SH-SY5Y (cell line): Measurements from ENCODE around the gene PHLDB3.

Experiments used
- GATA2 ChIP-seq: IDR thresholded peaks from 2 replicates; pipeline ENCODE4 v1.6.1; 2011; ENCODE audit warnings: mild to moderate bottlenecking, low read depth, low read length
- GATA3 ChIP-seq: IDR thresholded peaks from 2 replicates; pipeline ENCODE4 v1.6.1; 2011; ENCODE audit warnings: low read depth, mild to moderate bottlenecking, low read length, moderate library complexity

Gene PHLDB3

DNA sequence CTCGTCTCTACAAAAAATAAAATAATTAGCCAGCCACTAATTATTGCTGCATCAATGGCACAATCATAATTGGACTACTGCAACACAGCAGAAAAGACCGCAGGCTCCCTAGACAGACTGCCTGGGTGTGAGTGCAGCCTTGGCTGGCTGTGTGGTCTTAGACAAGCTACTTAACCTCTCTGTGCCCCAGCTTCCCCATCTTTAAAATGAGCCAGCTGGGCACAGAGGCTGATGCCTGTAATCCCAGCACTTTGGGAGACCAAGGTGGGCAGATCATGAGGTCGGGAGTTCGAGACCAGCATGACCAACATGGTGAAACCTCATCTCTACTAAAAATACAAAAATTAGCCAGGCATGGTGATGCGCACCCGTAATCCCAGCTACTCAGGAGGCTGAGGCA lies 70.9 kb downstream of the PHLDB3 start:
- TF ChIP-seq GATA3 (no peak), GATA2 (no peak)

DNA sequence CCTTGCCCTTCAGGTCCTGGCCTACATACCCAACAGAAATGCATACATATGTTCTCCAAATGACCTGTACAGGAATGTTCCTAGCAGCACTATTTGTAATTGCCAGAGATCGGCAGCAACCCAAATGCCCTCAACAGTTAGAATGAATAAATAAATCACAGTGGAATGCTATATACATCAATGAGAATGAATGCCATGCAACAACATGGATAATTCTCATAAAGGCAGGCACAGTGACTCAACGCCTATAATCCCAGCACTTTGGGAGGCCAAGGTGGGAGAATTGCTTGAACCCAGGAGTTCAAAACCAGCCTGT lies 71.2 kb downstream of the PHLDB3 start:
- TF ChIP-seq GATA2: no peak
- no peak for TF ChIP-seq GATA3

DNA sequence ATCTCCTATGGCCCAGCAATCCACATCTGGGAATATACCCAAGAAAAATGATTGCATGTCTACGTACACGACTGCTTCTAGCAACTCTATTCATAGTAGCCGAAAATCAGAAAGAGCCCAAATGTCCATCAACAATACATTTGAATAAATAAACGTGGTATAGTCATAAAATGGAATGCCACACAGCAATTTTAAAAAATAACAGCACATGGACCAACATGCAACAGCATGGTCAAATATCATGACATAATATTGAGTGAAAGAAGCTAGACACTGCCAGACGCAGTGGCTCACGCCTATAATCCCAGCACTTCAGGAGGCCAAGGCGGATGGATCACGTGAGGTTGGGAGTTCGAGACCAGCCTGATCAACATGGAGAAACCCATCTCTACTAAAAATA lies 73.6 kb downstream of the PHLDB3 start:
- TF ChIP-seq GATA3 (no peak), GATA2 (no peak)

DNA sequence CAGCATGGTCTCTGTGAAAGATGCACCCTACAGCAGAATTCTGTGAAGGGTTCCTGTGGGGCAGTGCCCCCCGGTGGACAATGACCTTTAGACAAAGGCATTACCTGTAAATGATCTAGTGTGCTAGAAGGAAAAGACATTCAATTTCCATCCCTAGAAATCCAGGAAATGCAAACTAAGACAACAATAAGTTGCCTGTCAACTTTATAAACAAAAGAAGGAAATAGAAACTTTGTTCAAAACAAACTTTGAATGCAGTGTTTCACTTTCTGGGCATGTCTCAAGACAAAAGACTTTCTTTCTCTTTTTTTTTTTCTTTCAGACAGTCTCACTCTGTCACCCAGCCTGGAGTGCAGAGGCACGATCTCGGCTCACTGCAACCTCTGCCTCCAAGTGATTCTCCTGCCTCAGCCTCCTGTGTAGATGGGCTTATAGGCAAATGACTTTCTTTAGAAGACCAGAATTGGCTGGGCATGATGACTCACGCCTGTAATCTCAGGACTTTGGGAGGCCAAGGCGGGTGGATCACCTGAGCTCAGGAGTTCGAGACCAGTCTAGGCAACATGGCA lies 74.3 kb downstream of the PHLDB3 start:
- TF ChIP-seq GATA3 (no peak), GATA2 (no peak)

DNA sequence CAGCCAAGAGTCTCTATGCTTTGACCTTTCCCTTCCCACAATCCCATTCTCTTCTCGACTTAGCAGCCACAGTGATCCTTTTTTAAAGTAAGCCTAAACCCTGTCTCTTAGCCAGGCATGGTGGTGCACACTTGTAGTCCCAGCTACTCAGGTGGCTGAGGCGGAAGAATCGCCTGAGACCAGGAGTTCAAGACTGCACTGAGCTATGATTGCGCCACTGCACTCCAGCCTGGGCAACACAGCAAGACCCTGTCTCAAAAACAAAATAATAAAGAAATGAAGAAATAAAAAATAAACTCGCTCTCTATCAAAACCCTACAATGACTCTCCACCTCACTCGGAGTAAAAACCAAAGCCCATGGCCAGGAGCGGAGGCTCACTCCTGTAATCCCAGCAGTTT lies 75.2 kb downstream of the PHLDB3 start:
- TF ChIP-seq GATA2: no peak
- TF ChIP-seq GATA3: no peak

DNA sequence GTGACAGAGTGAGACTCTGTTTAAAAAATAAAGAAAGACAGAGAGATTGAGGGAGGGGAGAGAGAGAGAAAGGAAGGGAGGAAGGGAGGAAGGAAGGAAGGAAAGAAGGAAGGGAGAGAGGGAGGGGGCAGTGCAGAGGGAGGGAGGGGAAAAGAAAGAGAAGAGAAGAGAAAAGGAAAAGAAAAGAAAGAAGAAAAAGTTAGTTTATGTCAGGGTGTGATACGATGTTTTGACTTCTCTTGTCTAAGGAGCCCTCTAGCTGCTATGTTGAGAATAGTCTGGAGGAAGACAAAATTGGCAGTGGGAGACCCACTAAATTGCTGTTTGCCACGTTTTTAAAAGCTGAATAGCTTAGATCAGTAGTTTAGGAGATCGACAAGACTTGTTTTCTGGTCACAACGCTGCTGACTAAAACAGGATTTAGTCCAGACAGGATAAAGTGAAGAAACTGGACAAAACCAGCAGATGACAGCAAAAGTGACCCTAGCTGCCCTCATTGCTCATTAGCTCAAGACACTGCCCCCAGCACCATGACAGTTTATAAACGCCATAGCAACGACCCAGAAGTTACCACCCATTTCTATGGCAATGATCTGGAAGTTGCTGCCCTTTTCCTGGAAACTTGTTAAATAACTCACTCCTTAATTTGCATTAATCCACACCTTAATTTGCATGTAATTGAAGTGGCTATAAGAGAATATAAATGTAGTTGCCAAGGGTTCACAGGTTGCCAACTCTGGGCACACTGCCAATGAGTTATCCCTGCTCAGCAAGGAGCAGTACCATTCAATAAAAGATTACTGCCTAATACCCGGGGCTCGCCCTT lies 78.8 kb downstream of the PHLDB3 start:
- no peak for TF ChIP-seq GATA3
- no peak for TF ChIP-seq GATA2
